Measurements from ENCODE around the gene CENPP. TPM values are rescaled to one million over a fixed set of nuclear protein-coding genes. Genes with fewer than 3 reads are reported as not detected.

CENPP gene
- total RNA-seq, 3 donors from 2014 or later (not counting 1 experiment from before 2014, with no cell fraction given) = 10.3 to 14.5 (median 12.1) TPM

GRCh38 chr9:92635760-92636159 lies 310.0 kb downstream of the CENPP start:
- H3K27me3 ChIP-seq (ENCODE audit: control insufficient read depth, insufficient read depth, low read length) = no peaks in the 10 kb centered on the region
- TF ChIP-seq, protein P1, sequence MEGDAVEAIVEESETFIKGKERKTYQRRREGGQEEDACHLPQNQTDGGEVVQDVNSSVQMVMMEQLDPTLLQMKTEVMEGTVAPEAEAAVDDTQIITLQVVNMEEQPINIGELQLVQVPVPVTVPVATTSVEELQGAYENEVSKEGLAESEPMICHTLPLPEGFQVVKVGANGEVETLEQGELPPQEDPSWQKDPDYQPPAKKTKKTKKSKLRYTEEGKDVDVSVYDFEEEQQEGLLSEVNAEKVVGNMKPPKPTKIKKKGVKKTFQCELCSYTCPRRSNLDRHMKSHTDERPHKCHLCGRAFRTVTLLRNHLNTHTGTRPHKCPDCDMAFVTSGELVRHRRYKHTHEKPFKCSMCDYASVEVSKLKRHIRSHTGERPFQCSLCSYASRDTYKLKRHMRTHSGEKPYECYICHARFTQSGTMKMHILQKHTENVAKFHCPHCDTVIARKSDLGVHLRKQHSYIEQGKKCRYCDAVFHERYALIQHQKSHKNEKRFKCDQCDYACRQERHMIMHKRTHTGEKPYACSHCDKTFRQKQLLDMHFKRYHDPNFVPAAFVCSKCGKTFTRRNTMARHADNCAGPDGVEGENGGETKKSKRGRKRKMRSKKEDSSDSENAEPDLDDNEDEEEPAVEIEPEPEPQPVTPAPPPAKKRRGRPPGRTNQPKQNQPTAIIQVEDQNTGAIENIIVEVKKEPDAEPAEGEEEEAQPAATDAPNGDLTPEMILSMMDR (IDR thresholded peaks at IDR 0.05) = no peak
- H3K4me1 ChIP-seq (ENCODE audit: control insufficient read depth, insufficient read depth, low read length) = no peaks in the 10 kb centered on the region
- 94% methylated on average over 4 of the region's 4 CpGs for WGBS (ENCODE audit: insufficient coverage)
- no peaks in the 10 kb centered on the region for H3K27me3 Mint-ChIP-seq (ENCODE audit: low read depth in 2 of 2)
- DNase-seq (no peak), ATAC-seq (no peak)
- no peak overlapping the region for H3K4me3 ChIP-seq (ENCODE audit: low read length)
- no peaks in the 10 kb centered on the region for H3K4me1 Mint-ChIP-seq
- no peak overlapping the region for H3K27ac Mint-ChIP-seq
- H3K9me3 Mint-ChIP-seq = no peaks in the 10 kb centered on the region
- no peak overlapping the region for H3K27ac ChIP-seq (ENCODE audit: low read length)
- H3K9me3 ChIP-seq (ENCODE audit: control insufficient read depth, insufficient read depth, low read length) = no peaks in the 10 kb centered on the region
- intact Hi-C loops (cut with micrococcal nuclease) = loop anchor here (2.0 kb wide), 1 partner anchor 495 kb away; no protein-coding TSS in a partner anchor
- H3K4me3 Mint-ChIP-seq = no peak overlapping the region
- H3K36me3 ChIP-seq (ENCODE audit: control insufficient read depth, insufficient read depth, low read length) = peaks cover 51% of the 10 kb centered on the region
- no peaks in the 10 kb centered on the region for H3K36me3 Mint-ChIP-seq

- H3K36me3 Mint-ChIP-seq = peaks cover 4% of the 10 kb centered on the region
- H3K4me3 Mint-ChIP-seq = no peak overlapping the region
- H3K27ac Mint-ChIP-seq = no peak overlapping the region
- H3K27me3 ChIP-seq (ENCODE audit: control insufficient read depth, insufficient read depth, low read length) = no peaks in the 10 kb centered on the region
- peaks cover 0 to 2% of the 10 kb centered on the region in 2 donors for H3K4me1 Mint-ChIP-seq
- no peak overlapping the region for H3K4me3 ChIP-seq (ENCODE audit: low read length)
- TF ChIP-seq, protein P1 (IDR thresholded peaks at IDR 0.05) = no peak
- no peak for DNase-seq
- ATAC-seq = no peak
- intact Hi-C loops (cut with micrococcal nuclease) = no loop called here
- 92% methylated on average over 3 of the region's 3 CpGs for WGBS (ENCODE audit: insufficient coverage)
- H3K4me1 ChIP-seq (ENCODE audit: control insufficient read depth, insufficient read depth, low read length) = no peaks in the 10 kb centered on the region
- no peaks in the 10 kb centered on the region for H3K27me3 Mint-ChIP-seq (ENCODE audit: low read depth in 2 of 2)
- H3K36me3 ChIP-seq (ENCODE audit: control insufficient read depth, insufficient read depth, low read length) = peaks cover 60% of the 10 kb centered on the region
- H3K9me3 Mint-ChIP-seq = no peaks in the 10 kb centered on the region
- no peak overlapping the region for H3K27ac ChIP-seq (ENCODE audit: low read length)
- no peaks in the 10 kb centered on the region for H3K9me3 ChIP-seq (ENCODE audit: control insufficient read depth, insufficient read depth, low read length)
Measured at GRCh38 chr9:92636627-92637026, 310.9 kb downstream of the CENPP start.

DNA sequence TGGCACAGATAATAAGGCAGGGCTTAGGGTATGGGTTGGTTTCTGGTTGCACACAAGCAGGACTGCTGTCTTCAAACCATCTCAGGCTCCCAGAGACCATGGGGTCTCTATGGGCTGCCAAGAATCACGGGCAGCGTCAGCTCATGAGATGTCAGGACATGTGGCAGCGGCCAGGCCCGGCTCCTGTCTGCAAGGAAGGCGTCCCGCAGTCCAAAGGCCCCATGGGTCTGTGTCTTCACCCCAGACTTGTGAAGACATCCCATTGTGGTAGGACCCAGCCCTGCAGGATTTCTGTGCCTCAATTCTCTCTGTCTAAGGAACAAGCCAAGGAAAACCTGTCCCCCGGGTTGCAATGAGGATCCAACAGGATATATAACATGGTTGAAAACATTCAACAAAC lies 311.6 kb downstream of the CENPP start:
- 97% methylated on average over 7 of the region's 7 CpGs for WGBS (ENCODE audit: insufficient coverage)
- peaks cover 0 to 3% of the 10 kb centered on the region in 2 donors for H3K4me1 Mint-ChIP-seq
- H3K27me3 Mint-ChIP-seq (ENCODE audit: low read depth in 2 of 2) = no peaks in the 10 kb centered on the region
- Histone ChIP-seq H3K9me3 (ENCODE audit: control insufficient read depth, insufficient read depth, low read length) (no peaks in the 10 kb centered on the region), H3K27me3 (ENCODE audit: control insufficient read depth, insufficient read depth, low read length) (no peaks in the 10 kb centered on the region), H3K4me3 (ENCODE audit: low read length) (no peak overlapping the region), H3K36me3 (ENCODE audit: control insufficient read depth, insufficient read depth, low read length) (peaks cover 63% of the 10 kb centered on the region), H3K4me1 (ENCODE audit: control insufficient read depth, insufficient read depth, low read length) (no peaks in the 10 kb centered on the region), H3K27ac (ENCODE audit: low read length) (no peak overlapping the region)
- H3K4me3 Mint-ChIP-seq = no peak overlapping the region
- no peak overlapping the region for H3K27ac Mint-ChIP-seq
- no peaks in the 10 kb centered on the region for H3K9me3 Mint-ChIP-seq
- DNase-seq (no peak), ATAC-seq (no peak)
- TF ChIP-seq, protein P1 (IDR thresholded peaks at IDR 0.05) = no peak
- H3K36me3 Mint-ChIP-seq = peaks cover 7% of the 10 kb centered on the region
- intact Hi-C loops (cut with micrococcal nuclease) = no loop called here

GRCh38 chr9:92637886-92638620 lies 312.3 kb downstream of the CENPP start:
- peaks cover 0 to 3% of the 10 kb centered on the region in 2 donors for H3K4me1 Mint-ChIP-seq

More at GRCh38 chr9:92637886-92638620, 312.3 kb downstream of the CENPP start:
- Histone ChIP-seq H3K36me3 (ENCODE audit: control insufficient read depth, insufficient read depth, low read length) (peaks cover 70% of the 10 kb centered on the region), H3K27ac (ENCODE audit: low read length) (no peak overlapping the region), H3K4me3 (ENCODE audit: low read length) (no peak overlapping the region), H3K9me3 (ENCODE audit: control insufficient read depth, insufficient read depth, low read length) (no peaks in the 10 kb centered on the region), H3K4me1 (ENCODE audit: control insufficient read depth, insufficient read depth, low read length) (no peaks in the 10 kb centered on the region), H3K27me3 (ENCODE audit: control insufficient read depth, insufficient read depth, low read length) (no peaks in the 10 kb centered on the region)
- no peak overlapping the region for H3K4me3 Mint-ChIP-seq
- DNase-seq (no peak), ATAC-seq (no peak)
- peaks cover 7% of the 10 kb centered on the region for H3K36me3 Mint-ChIP-seq
- WGBS (ENCODE audit: insufficient coverage) = 95% methylated on average over 26 of the region's 26 CpGs
- no peaks in the 10 kb centered on the region for H3K9me3 Mint-ChIP-seq
- TF ChIP-seq, protein P1 (IDR thresholded peaks at IDR 0.05) = no peak
- H3K27me3 Mint-ChIP-seq (ENCODE audit: low read depth in 2 of 2) = no peaks in the 10 kb centered on the region
- intact Hi-C loops (cut with micrococcal nuclease) = no loop called here
- H3K27ac Mint-ChIP-seq = no peak overlapping the region

All from natural killer cell (primary cell).